ENCODE data around the gene RAB3IL1. TPM values are rescaled to one million over a fixed set of nuclear protein-coding genes. Genes with fewer than 3 reads are reported as not detected.
A peak's percentile ranks its signal among the peaks of the same experiment; 100 is the strongest.

RAB3IL1 gene
- total RNA-seq, 1 donor from 2014 or later = 9.5 TPM

DNA sequence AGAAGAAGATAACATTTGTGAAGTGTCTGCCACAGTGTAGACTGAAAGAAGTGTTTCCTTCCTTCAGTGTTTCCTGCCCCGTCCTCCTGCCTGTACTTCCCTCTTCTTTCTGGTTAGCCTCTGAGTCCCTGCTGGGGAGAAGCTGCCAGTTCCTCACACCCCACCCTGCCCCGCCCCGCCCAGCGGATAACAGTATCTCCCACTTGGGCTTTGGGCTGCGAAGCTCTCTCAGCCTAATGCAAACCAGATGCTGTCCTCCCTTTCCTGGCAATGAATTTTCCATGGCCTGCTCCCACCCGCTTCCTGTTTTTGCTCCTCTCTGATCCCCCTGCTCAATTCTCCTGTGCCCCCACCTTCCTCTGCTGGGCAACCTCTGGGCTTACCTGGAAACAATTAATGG, 5.2 kb upstream of the RAB3IL1 start:
- peak overlapping the region; percentile 19 for H3K4me3 ChIP-seq
- peaks cover 58% of the 10 kb centered on the region for H3K4me1 ChIP-seq
- peaks cover 10% of the 10 kb centered on the region for H3K27me3 ChIP-seq (ENCODE audit: low read depth)
- DNase-seq = peak; percentile 89
- peak overlapping the region; percentile 94 for H3K27ac ChIP-seq (replicated peaks)
- no peaks in the 10 kb centered on the region for H3K9me3 ChIP-seq (replicated peaks)
- TF ChIP-seq, protein P1, sequence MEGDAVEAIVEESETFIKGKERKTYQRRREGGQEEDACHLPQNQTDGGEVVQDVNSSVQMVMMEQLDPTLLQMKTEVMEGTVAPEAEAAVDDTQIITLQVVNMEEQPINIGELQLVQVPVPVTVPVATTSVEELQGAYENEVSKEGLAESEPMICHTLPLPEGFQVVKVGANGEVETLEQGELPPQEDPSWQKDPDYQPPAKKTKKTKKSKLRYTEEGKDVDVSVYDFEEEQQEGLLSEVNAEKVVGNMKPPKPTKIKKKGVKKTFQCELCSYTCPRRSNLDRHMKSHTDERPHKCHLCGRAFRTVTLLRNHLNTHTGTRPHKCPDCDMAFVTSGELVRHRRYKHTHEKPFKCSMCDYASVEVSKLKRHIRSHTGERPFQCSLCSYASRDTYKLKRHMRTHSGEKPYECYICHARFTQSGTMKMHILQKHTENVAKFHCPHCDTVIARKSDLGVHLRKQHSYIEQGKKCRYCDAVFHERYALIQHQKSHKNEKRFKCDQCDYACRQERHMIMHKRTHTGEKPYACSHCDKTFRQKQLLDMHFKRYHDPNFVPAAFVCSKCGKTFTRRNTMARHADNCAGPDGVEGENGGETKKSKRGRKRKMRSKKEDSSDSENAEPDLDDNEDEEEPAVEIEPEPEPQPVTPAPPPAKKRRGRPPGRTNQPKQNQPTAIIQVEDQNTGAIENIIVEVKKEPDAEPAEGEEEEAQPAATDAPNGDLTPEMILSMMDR (IDR thresholded peaks at IDR 0.05; ENCODE audit: borderline replicate concordance) = peak; percentile 16
- intact Hi-C loops (cut with micrococcal nuclease) = no loop called here
- no peaks in the 10 kb centered on the region for H3K36me3 ChIP-seq

DNA sequence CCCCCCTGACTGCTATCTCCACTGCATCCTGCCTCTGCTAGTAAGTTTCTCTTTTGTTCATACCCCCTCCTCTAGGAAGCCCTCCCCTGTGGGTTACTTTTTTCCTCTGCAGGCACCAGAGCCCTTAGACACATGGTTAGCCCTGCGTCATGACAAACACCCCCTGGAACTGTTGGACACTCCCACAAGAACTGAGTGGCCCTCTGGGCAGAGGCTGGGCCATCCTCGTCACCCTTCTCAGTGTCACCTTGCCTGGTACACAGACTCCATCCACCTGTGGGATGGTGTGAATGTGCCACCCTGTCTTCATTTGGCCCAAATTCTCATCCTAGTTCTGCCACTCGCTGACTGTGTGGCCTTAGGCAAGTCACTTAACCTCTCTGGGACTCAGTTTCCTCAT, 4.1 kb upstream of the RAB3IL1 start:
- H3K4me1 ChIP-seq = peaks cover 67% of the 10 kb centered on the region
- TF ChIP-seq, protein P1 (IDR thresholded peaks at IDR 0.05; ENCODE audit: borderline replicate concordance) = no peak
- no peak for DNase-seq
- H3K27ac ChIP-seq (replicated peaks) = peak overlapping the region; percentile 94
- no peaks in the 10 kb centered on the region for H3K36me3 ChIP-seq
- intact Hi-C loops (cut with micrococcal nuclease) = no loop called here
- no peak overlapping the region for H3K4me3 ChIP-seq
- peaks cover 10% of the 10 kb centered on the region for H3K27me3 ChIP-seq (ENCODE audit: low read depth)
- no peaks in the 10 kb centered on the region for H3K9me3 ChIP-seq (replicated peaks)

DNA sequence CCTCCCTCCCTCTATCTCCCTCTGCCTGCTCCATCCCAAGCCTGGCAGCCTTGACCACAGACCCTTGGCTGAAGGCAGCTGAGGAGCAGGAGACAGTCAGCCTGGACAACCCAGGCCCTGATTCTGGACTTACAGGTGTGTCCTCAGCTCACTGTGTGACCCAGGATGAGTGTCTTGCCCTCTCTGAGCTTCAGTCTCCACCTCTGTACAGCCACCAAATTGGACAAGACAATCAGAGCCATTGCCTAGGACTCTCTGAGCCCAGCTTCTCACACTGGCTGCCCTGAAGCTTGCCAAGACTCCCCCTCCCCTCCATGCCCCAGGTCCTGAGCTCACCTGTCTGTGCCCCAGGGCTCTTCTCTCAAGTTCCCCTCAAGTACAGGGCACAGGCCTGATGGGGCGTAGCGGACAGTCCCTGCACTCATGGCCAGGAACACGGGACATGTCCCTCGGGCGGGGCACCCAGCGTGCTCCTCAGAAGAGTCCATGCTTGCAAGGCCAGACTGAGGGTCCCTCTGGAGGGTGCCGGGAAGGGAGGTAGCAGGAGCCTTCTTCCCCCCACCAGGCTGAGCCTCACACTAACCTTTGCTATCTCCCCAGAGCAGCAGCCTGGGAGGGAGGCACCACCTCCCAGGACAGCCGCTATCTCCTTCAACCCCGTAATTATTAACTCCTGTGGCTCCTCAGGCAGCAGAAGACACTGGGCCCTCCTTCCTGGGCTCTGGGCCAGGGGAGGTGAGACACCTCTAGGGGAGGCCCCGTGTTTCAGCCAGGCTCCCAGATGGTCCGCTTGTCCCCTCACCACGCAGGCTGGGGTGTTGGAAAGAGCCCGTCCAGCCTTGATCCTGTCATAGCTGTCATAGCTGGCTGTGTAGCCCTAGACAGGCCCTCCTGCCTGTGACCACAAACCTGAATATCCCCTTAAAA, 2.6 kb upstream of the RAB3IL1 start:
- Histone ChIP-seq H3K9me3 (replicated peaks) (no peaks in the 10 kb centered on the region), H3K27me3 (ENCODE audit: low read depth) (peaks cover 10% of the 10 kb centered on the region), H3K4me3 (no peak overlapping the region), H3K27ac (replicated peaks) (peak overlapping the region; percentile 94), H3K4me1 (peaks cover 73% of the 10 kb centered on the region), H3K36me3 (no peaks in the 10 kb centered on the region)
- TF ChIP-seq, protein P1 (IDR thresholded peaks at IDR 0.05; ENCODE audit: borderline replicate concordance) = no peak
- DNase-seq = peak; percentile 15
- intact Hi-C loops (cut with micrococcal nuclease) = no loop called here

DNA sequence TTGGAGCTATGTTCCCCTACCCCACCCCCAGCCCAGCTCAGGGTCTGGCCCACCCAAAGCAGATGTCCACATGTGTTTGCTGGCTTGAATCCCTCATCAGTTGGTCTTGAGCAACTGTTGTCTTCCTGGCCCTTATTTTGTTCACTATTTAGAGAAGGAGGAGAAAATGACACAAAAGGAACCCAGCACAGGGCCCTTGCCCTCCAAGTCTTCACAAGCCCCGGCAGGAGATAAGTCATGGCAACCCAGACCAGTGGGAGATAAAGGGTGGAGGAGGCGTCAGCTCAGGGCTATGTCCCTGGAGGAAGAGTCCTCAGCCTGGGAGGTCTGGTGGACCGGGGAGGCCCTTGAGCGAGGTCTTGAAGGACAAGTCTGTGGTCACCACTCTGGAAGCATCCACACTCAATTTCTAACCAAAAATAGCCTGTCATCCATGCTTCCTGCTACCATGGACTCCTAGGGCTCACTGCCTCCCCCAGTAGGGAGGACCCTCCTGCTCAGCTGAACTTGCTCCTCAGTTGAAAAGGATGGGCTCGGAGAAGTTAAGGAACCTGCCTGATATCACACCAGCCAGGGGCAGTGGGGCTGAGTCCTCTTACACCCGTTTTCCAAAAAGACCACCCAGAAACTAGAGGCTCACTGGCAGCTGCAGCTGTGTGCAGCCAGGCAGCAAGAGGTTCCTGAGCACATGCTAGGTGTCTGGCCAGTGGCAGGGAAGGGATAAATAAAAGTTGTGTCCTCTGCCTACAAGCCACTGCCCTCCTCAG, 1.8 kb upstream of the RAB3IL1 start:
- intact Hi-C loops (cut with micrococcal nuclease) = no loop called here
- peak; percentile 64 for DNase-seq
- peaks cover 10% of the 10 kb centered on the region for H3K27me3 ChIP-seq (ENCODE audit: low read depth)
- no peaks in the 10 kb centered on the region for H3K36me3 ChIP-seq
- H3K4me1 ChIP-seq = peaks cover 71% of the 10 kb centered on the region
- peak overlapping the region; percentile 94 for H3K27ac ChIP-seq (replicated peaks)
- TF ChIP-seq, protein P1 (IDR thresholded peaks at IDR 0.05; ENCODE audit: borderline replicate concordance) = no peak
- no peaks in the 10 kb centered on the region for H3K9me3 ChIP-seq (replicated peaks)
- H3K4me3 ChIP-seq = no peak overlapping the region

DNA sequence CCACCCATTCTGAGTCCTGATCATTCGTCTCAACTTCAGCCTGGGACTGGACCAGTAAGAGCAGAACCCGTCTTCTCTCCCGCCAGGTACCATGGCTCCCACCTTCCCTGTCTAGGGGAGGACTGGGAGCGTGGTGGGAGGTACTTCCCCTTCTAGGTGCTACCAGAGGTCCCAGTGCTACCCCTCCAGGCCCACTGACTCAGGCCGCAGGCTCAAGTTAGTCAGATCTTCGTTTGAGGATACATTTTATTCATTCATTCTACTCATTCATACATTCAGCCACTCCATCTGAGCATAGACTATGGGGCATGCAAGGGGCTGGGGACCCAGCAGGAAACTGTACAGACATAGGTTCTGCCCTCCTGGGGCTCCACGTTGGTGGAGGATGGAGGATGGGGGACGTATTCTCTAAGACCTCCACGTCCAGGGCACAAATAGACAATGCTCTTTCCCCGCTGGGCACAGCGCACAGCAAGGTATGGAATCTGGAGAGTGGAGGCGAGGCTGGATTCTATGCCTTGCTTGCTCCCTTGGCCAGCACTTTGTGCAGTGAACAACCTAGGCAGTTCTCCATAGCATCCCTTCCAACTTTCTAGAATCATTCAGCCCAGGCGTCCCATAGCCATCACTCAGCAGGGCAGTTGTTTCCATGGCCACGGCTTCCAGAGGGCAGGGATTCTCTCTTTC, 1.0 kb upstream of the RAB3IL1 start:
- DNase-seq = no peak
- Histone ChIP-seq H3K36me3 (no peaks in the 10 kb centered on the region), H3K4me1 (peaks cover 66% of the 10 kb centered on the region), H3K4me3 (peak overlapping the region; percentile 78), H3K27ac (replicated peaks) (peak overlapping the region; percentile 94), H3K27me3 (ENCODE audit: low read depth) (peaks cover 10% of the 10 kb centered on the region), H3K9me3 (replicated peaks) (no peaks in the 10 kb centered on the region)
- intact Hi-C loops (cut with micrococcal nuclease) = no loop called here
- TF ChIP-seq, protein P1 (IDR thresholded peaks at IDR 0.05; ENCODE audit: borderline replicate concordance) = no peak

All from left ventricle myocardium inferior (tissue), 1 donor.